Ovary (tissue), 3 donors: ENCODE measurements around the gene ILF3.

Source experiments
- CTCF ChIP-seq, 3 donors: fragments of 450-650 bp in 2 of 3; fragments of 200-600 bp in 1 of 3; IDR thresholded peaks; one replicate each; pipeline versions ENCODE4 v1.5.1 to v1.8.0; 2016 to 2022; ENCODE audit warnings: antibody characterized with exemption in 3 of 3, mild to moderate bottlenecking in 1 of 3
- EP300 ChIP-seq: sonication (generic); formaldehyde crosslinking; IDR thresholded peaks from one replicate; pipeline ENCODE4 v1.6.1; 2017; ENCODE audit warnings: antibody characterized with exemption
- POLR2A ChIP-seq: fragments of 450-650 bp; IDR thresholded peaks from one replicate; pipeline ENCODE4 v1.6.1; 2017; ENCODE audit warnings: antibody characterized with exemption, mild to moderate bottlenecking, moderate library complexity
- donor health status: DM: no; HTN: no; CAD: no.

DNA sequence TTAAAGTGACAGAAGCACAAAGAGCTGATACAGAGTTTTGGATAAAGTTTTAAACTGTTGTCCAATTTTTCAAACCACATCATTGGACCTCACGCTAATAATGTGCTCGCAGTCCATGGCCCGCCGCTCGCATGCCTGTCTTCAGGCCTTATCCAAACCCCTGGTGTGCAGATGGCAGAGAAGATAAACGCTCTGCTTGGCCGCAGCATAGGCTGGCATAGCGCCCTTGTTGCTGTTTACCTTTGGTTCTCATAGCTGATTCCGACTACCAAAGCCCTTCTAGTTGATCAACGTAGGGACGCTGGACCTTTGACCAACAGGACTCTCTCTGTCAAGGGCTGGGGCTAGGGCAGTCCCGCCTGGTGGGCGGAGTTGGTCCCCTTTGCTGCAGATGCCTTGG is 23.6 kb downstream of the ILF3 start:
- TF ChIP-seq CTCF (IDR thresholded peaks at IDR 0.05) (no peak), POLR2A (no peak), EP300 (no peak)
